ENCODE measurements around the gene ZNF784. TPM values are rescaled to one million over a fixed set of nuclear protein-coding genes. Genes with fewer than 3 reads are reported as not detected.

ZNF784 gene, protein sequence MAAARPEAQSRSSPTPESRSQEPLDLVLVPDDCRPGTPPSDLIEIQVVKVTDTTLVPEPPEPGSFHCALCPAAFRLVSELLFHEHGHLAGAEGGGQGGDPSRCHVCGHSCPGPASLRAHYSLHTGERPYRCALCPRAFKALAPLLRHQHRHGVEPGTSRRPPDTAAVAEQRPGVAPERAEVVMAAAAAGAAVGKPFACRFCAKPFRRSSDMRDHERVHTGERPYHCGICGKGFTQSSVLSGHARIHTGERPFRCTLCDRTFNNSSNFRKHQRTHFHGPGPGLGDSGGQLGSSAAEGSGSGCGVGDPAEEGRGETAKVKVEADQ
- 12.8 to 13.7 TPM (median 12.9 TPM) in 3 replicates for total RNA-seq

DNA sequence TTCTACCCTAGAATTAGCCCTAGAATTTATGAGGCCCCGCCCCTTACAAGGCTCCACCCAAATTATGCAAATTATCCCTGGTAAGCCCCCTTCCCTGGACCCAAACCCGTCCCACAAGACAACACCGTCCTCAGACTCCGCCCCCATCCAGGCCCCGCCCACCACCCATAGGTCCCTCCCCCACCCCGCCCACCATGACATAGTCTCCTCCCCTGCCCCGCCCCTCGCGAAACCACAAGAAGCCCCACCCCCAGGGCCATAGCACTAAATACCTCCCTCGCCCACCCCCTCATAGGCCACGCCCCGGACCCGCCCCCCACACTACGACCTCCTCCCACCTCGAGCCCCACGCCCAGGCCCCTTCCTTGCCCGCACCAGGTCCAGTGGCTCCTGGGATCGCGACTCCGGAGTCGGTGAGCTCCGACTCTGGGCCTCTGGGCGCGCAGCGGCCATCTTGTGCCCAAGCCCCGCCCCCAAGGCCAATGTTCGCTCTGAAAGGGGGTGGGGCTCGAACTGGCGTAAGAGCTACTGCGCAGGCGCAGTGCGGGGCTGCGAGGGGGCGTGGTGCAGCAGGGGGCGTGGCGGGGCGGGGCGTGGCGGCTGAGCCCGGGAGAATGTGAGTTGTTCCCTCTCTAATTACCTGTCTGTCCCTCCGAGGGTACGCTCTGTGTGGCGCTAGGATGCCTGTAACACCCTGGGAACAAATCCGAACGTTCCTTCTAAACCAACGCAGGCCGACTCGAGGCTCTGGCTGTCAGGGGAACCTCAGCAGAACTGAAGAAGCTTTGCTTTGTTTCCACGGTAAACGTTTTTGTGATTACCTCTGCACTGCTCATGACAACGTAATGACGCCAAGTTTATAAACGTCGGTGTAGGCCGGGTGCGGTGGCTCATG, at the start of gene ZNF784:
Gene ZNF784, minus strand, starts transcription at position 458 of the 895 bp plus-strand sequence. Its CDS starts 5 bp downstream, at position 453.
- DNase-seq (ENCODE audit: low spot score in 2 of 2, unreplicated experiment in 2 of 2), result peak; percentile 96 to 98
- peak within 1 kb of the TSS; percentile 88 for H3K4me3 Mint-ChIP-seq
- H3K36me3 Mint-ChIP-seq, result peaks cover 9% of the 10 kb centered on the region
- peak within 1 kb of the TSS; percentile 99 for H3K27ac Mint-ChIP-seq
- TF ChIP-seq, protein P1, sequence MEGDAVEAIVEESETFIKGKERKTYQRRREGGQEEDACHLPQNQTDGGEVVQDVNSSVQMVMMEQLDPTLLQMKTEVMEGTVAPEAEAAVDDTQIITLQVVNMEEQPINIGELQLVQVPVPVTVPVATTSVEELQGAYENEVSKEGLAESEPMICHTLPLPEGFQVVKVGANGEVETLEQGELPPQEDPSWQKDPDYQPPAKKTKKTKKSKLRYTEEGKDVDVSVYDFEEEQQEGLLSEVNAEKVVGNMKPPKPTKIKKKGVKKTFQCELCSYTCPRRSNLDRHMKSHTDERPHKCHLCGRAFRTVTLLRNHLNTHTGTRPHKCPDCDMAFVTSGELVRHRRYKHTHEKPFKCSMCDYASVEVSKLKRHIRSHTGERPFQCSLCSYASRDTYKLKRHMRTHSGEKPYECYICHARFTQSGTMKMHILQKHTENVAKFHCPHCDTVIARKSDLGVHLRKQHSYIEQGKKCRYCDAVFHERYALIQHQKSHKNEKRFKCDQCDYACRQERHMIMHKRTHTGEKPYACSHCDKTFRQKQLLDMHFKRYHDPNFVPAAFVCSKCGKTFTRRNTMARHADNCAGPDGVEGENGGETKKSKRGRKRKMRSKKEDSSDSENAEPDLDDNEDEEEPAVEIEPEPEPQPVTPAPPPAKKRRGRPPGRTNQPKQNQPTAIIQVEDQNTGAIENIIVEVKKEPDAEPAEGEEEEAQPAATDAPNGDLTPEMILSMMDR (IDR thresholded peaks at IDR 0.05; ENCODE audit: unreplicated experiment), result no peak
- H3K9me3 Mint-ChIP-seq, result no peaks in the 10 kb centered on the region
- no peaks in the 10 kb centered on the region for H3K27me3 Mint-ChIP-seq (ENCODE audit: low read depth)
- peaks cover 14% of the 10 kb centered on the region for H3K4me1 Mint-ChIP-seq

DNA sequence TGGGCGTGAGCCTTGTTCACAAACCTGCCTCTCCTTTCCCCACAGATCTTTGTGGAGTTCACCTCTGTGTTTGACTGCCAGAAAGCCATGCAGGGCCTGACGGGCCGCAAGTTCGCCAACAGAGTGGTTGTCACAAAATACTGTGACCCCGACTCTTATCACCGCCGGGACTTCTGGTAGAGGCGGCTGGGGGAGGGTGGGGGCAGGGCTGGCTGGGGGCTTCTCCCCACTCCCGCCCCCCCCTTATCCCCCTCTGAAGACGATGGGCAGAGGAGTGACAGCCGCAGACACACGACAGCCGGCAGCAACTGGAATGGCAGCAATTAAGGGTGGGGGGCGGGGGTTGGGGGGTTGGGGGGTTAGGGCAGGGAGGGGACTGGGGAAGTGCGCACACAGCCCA, 49.5 kb upstream of the ZNF784 start:
- Mint-ChIP-seq H3K4me1 (peaks cover 34% of the 10 kb centered on the region), H3K27me3 (ENCODE audit: low read depth) (no peaks in the 10 kb centered on the region), H3K4me3 (peak overlapping the region; percentile 49), H3K9me3 (no peaks in the 10 kb centered on the region), H3K36me3 (peaks cover 6% of the 10 kb centered on the region), H3K27ac (peak overlapping the region; percentile 84)
- DNase-seq (ENCODE audit: low spot score in 2 of 2, unreplicated experiment in 2 of 2), result no peak
- TF ChIP-seq, protein P1 (IDR thresholded peaks at IDR 0.05; ENCODE audit: unreplicated experiment), result no peak

DNA sequence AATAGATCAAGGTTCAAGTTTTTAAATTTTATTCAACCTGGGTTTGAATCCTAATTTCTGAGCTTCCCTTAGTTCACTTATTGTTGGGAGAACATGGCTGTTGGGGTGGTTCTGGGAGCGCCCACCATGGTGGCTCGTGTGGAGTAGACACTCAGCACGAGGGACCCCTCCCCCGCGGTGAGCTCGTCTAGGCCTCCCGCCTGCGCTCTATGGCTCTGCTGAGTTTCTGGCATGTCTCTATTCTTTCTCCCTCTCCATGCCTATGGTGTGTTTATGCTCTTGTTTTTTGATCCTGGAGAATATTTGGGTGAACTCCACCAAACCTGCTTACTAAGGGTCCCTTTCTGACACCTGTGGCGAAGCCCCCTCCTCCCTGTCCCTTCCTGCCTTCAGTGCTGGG, 49.1 kb upstream of the ZNF784 start:
- Mint-ChIP-seq H3K4me1 (peaks cover 34% of the 10 kb centered on the region), H3K4me3 (peak overlapping the region; percentile 49), H3K9me3 (no peaks in the 10 kb centered on the region), H3K36me3 (peaks cover 6% of the 10 kb centered on the region), H3K27ac (peak overlapping the region; percentile 84), H3K27me3 (ENCODE audit: low read depth) (no peaks in the 10 kb centered on the region)
- TF ChIP-seq, protein P1 (IDR thresholded peaks at IDR 0.05; ENCODE audit: unreplicated experiment), result no peak
- DNase-seq (ENCODE audit: low spot score in 2 of 2, unreplicated experiment in 2 of 2), result no peak

DNA sequence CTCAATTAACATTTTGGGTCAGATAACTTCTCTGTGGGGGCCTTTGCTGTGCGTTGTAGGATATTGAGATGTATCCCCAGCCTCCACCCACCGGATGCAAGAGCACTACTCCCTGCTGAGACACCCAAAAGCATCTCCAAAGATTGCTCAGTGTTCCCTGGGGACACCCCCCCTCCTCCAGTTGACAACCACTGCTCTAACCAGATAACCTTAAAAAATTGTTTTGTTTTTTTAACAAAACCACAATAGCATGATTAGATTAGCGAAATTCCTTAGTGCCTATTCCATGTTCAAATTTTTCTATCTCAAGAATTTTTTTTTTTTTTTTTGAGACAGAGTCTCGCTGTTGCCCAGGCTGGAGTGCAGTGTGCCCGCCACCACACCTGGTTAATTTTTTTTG, 48.1 kb upstream of the ZNF784 start:
- DNase-seq (ENCODE audit: low spot score in 2 of 2, unreplicated experiment in 2 of 2), result no peak
- H3K36me3 Mint-ChIP-seq, result peaks cover 6% of the 10 kb centered on the region
- peak overlapping the region; percentile 27 for H3K27ac Mint-ChIP-seq
- no peak overlapping the region for H3K4me3 Mint-ChIP-seq
- no peaks in the 10 kb centered on the region for H3K9me3 Mint-ChIP-seq
- H3K27me3 Mint-ChIP-seq (ENCODE audit: low read depth), result no peaks in the 10 kb centered on the region
- peaks cover 30% of the 10 kb centered on the region for H3K4me1 Mint-ChIP-seq
- TF ChIP-seq, protein P1 (IDR thresholded peaks at IDR 0.05; ENCODE audit: unreplicated experiment), result no peak

DNA sequence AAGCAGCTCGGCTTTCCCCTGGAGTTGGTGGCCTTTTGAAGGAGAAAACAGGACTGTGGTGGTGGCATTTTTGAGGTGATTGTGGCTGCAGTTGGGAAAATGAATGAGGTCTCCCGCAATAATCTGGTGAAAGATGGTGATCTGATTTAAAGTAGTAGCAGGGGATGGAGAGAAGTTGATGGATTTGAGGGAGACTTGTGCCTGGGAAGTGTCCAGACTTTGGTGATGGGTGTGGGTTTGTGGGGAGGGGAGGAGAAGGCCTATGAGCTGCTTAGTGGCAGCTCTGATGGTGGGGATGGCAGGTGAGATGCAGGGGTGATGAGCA, 46.6 kb upstream of the ZNF784 start:
- no peaks in the 10 kb centered on the region for H3K27me3 Mint-ChIP-seq (ENCODE audit: low read depth)
- no peak overlapping the region for H3K4me3 Mint-ChIP-seq
- peaks cover 18% of the 10 kb centered on the region for H3K4me1 Mint-ChIP-seq
- TF ChIP-seq, protein P1 (IDR thresholded peaks at IDR 0.05; ENCODE audit: unreplicated experiment), result no peak
- H3K27ac Mint-ChIP-seq, result peak overlapping the region; percentile 27
- no peak for DNase-seq (ENCODE audit: low spot score in 2 of 2, unreplicated experiment in 2 of 2)
- peaks cover 7% of the 10 kb centered on the region for H3K36me3 Mint-ChIP-seq
- H3K9me3 Mint-ChIP-seq, result no peaks in the 10 kb centered on the region

Measured in mesothelial cell of epicardium (in vitro differentiated cells).